HG03103 (cell line): ENCODE results near the gene CD300LG.
"Not testable (repeated sequence)": the region's sequence is repeated elsewhere in the genome, so short reads cannot be mapped to it uniquely, and the experiment has no call there.

Experiments
- ATAC-seq: cut with Tn5 transposase; IDR thresholded peaks from one replicate; pipeline ENCODE4 v1.9.1; 2021; ENCODE audit warnings: low read depth; ENCODE audit not compliant: unreplicated experiment

The CD300LG gene

DNA sequence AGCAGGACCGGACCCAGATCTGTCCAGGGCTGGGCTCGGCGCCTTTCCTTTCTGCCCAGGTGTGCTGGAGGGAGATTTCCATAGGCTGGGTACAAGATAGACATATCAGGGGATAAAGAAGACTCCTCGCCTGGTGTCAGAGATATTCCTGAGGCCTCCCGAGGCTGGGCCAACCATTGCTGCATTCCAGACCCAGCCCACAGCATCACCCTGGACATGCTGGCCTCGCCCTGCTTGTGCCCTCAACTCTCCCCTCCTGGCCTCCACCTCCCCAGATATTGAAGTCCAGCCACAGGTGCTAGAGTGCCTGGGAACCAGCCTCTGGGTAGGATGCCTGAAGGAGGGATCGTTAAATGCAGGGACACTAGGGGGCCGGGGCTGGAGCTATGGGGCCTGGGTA is 2.1 kb downstream of the CD300LG start:
- ATAC-seq: no peak

DNA sequence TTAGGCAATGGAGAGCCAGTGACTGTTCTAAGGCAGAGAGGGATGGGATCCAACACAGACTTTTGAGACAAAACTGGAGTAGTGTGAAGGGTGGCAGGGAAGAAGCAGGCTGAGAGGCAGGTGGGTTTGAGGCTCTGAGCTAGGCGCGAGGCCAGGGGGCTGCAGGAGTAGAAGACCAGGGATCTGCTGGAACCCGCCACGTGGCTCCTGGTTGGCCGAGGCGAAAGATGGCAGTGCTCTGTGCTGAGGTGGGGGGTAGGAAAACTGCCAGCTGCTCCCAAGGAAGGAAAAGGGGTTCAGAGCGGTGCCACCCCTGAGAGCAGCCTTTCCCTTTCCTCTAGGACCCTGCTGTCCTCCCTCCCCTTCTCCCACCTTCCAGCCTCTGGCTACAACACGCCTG is 5.6 kb downstream of the CD300LG start:
- ATAC-seq: no peak

DNA sequence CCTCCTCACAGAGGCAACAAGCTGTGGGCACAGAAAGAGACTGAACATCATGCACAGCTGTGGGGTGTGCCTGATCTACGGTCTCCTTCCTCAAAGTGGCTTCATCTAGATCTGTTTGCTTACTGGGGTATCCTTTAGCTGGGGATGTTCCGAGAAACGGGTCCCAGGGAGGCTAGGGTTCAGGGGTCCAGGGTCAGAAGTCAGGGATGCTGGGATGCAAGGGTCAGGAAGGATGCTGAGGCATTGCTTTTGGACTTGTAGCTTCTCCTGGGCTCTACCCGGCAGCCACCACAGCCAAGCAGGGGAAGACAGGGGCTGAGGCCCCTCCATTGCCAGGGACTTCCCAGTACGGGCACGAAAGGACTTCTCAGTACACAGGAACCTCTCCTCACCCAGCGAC is 6.6 kb downstream of the CD300LG start:
- no peak for ATAC-seq

DNA sequence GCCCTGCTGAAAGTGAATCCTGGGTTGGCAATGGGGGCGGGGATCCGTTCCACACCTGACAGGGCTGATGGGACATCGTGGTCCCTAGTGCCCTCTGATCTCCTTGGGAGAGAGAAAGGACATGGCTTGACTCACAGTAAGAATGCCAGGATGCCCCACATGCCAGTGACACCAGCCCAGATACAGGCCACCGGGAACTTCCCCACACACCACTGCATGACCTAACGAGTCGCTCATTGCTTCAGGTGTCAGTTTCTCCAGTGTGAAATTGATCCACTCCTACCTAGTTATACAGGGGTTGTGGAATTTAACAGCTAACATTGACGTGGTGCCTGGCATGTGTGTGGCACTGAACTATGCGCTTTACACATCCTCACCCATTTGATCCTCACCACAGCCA is 7.5 kb downstream of the CD300LG start:
- no peak for ATAC-seq

DNA sequence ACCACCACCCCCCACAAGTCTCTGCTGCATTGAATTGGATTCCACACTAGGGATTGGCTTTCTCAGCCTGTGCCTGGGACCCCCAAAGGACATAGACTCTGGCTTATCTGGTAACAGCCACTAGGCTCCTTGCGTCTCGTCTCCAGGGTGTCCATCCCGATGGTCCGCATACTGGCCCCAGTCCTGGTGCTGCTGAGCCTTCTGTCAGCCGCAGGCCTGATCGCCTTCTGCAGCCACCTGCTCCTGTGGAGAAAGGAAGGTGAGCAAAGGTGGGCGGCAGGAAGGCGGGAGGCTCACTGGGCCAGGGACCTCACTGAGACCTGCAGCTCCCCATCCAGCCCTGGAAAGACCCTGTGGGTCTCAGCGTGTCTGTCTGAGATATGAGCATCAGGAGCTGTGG is 8.1 kb downstream of the CD300LG start:
- no peak for ATAC-seq

DNA sequence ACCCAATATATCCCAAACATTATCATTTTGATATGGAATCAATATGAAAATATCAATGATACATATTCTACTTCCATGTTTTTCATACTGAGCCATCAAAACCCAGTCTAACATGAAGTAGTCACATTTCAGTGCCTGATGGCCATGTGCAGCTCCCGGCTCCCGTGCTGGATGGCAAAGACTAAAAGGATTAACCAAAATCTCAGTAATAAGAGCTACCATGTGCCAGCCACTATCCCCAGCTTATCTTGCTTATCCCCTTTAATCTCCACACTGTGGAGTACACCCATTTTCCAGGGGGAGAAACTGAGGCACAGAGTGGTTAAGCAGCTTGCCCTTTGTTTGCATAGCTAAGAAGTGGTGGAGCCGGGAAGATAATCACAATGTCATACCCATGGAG is 9.2 kb downstream of the CD300LG start:
- ATAC-seq: no peak

DNA sequence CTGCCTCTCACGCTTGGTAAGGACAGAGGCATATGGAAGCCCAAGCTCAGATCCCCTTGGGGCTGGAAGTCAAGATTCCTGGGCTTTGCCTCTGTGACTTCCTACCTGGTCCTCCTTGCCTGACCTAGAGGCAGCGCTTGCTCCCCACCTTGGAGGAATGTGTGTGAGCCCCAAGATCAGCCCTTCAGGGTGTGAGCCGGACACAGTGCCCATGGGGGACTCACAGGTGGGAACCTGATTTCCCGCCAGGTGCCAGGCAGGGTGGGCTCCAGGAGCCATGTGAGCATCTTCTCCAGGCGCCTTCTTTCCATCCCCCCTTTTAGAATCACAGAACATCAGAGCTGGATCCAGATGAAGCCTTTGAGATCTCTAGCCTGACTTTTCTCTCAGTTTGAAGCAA is 10.2 kb downstream of the CD300LG start:
- no peak for ATAC-seq

DNA sequence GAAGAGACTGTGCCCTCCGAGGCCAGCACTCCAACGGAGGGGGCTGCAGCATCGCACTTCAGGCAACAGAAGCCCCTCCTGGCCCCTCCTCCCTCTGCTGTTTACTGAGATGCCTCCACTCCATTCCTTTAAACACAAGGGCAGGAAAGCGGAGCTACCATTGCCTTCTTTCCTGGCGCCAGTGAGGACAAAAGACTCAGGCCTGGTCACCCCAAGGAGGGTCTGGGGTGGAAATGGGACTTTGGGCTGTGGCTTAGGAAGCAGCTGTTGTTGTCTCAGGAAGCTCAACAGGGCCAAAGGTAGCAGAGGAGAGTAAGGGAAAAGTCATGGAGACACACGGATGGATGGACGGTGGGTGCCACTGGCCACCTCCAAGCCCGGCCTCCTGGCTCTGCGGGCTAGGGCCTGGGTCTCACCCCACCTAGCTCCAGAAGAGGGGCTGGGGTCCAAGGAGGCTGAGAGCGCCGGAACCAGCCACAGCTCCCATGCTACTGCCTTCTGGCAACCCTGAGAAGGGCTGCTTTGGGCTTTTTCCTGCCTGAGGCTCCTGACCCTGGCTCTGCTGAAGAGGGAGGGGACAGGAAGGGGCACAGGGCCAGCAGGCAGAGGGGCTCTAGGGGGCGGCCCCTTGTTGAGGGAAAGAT is 11.1 kb downstream of the CD300LG start:
- no peak for ATAC-seq

DNA sequence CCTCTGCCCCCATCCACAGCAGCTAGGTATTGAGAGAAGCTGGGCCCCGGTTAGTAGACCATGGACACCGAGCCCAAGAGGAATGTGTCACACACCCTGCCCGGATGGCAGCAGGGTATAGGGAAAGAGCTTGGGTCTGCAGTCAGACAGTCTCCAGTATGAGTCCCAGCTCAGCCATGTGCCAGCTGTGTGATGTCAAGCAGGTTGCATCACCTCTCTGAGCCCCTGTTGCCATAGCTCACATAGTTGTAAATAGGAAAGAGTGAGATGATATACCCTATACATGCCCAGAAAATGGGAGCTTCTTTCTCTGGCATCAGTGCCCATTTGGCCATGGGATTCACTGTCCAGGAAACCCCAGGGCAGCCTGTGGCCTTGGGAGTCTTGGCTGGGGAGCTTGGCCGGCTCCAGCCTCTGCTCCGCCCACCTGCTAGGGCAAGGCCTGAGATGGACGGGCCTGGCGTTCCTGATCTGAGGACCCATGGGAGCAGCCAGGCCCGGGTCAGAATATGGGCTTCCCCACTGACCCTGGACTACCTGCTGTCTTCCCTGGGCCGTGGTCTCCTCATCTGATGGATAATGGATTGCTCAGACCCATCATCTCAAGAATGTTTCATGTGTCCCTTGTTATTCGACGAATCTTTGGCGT is 13.2 kb downstream of the CD300LG start:
- no peak for ATAC-seq

DNA sequence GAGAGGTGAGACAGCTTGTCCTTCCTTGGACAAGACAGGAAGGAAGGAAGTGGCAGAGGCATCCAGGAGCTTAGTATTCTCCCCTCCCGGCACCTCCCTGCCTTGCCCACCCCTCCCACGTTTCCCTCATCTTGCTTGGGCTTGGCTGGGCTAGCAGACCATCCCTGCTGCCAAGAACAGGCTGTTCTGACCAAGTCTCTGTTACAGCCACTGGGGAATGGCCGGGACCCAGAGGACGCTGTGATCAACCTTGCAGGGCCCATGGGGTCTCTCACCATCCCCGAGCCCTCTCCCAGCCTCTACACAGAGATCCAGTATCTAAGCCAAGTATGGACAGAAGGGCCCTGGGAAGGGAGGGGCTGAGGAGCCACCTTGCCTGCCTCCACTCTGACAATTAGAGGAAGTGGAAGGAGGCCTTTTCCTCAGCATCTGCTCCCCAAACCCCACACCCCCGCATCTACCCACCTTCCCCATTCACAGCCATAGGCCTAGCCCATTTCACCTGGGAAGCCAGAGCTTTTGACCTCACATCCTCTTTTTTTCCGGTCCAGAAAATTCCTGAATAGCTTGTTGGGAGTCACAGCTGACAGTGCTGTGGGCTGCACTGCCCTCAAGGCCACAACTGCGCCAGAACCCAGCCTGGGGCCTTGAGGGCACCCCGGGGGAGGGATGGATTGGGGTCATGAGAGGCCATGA is 14.1 kb downstream of the CD300LG start:
- no peak for ATAC-seq

DNA sequence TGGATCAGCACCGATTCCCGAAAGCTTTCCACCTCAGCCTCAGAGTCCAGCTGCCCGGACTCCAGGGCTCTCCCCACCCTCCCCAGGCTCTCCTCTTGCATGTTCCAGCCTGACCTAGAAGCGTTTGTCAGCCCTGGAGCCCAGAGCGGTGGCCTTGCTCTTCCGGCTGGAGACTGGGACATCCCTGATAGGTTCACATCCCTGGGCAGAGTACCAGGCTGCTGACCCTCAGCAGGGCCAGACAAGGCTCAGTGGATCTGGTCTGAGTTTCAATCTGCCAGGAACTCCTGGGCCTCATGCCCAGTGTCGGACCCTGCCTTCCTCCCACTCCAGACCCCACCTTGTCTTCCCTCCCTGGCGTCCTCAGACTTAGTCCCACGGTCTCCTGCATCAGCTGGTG is 15.0 kb downstream of the CD300LG start:
- no peak for ATAC-seq

DNA sequence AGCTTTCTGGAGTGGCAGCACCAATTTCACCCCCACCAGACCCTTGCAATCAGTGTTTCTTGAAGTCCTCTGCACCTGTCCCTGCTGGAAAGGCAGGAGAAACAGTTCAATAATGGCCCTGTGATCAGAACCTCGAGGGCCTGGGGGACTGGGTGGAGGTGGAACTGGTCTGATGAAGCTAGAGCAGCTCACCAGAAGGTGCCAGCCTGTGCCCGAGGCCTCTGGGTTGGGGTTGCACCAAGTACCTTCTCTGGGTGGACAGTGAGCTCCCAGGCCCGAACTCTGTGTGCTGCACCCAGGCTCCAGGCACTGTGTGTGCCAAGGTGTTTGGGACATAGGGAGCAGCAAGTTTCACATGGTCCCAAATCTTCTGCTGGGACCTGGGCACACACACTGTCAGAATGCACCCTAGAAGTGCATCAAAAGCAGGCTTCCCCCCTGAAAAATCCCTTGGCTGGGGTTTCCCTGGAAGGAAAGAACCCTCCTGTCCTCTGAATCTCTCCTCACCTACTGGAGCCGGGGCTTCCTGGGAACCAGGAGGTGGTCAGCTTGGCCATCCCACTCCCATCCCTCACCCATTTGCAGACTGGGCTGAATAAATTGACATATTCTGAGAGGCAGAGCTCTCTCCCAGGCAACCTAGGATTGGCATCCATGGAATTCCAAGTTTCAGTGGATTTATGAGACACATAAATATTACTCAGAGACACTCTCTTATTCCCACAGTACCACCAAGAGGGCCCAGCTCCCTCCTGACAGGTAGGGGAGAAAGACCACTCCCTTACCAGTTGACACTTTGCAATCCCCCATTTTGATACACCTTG is 17.4 kb downstream of the CD300LG start:
- ATAC-seq: no peak

DNA sequence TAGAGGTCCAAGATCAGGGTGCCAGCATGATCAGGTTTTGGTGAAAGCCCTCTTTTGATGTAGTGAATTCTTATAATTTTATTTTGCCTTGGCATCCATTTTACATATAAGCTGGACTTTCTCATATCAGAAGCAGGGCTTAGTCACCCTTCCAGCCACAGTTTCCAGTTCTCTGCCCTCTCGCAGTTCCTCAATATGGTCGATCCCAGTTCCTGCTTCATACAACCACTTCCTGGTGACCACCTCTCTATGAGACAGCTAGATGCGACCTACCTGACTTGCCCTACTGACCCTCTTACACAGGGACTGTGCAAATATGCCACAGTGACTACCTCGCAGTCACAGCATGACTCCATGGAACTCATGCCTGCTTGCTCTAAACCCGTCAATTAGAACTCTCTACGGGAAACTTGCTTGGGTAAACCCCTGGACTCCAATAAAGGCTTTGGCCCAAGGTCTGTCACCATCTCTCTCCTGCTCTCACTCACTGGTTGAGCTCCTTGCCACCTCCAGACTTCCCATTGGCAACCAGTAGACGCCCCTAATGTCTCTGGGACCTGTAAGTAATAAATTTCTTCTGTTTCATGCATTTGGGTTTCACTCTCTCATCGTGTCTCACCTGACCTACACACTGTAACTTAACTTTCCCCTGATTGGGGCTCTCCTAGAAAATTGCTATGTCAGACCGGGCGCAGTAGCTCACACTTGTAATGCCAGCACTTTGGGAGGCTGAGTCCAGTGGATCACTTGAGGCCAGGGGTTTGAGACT is 21.4 kb downstream of the CD300LG start:
- no peak for ATAC-seq

DNA sequence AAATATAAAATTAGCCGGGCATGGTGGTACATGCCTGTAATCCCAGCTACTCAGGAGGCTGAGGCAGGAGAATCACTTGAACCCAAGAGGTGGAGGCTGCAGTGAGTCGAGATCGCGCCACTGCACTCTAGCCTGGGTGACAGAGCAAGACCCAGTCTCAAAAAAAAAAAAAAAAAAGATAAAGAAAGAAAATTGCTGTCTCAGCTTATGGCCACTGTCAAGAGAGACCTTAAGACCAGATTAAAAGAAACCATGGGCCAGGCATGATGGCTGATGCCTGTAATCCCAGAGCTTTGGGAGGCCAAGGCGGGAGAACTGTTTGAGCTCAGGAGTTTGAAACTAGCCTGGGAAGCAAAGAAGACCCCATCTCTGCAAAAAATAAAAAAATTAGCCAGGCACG is 22.1 kb downstream of the CD300LG start:
- not testable (repeated sequence) for ATAC-seq

DNA sequence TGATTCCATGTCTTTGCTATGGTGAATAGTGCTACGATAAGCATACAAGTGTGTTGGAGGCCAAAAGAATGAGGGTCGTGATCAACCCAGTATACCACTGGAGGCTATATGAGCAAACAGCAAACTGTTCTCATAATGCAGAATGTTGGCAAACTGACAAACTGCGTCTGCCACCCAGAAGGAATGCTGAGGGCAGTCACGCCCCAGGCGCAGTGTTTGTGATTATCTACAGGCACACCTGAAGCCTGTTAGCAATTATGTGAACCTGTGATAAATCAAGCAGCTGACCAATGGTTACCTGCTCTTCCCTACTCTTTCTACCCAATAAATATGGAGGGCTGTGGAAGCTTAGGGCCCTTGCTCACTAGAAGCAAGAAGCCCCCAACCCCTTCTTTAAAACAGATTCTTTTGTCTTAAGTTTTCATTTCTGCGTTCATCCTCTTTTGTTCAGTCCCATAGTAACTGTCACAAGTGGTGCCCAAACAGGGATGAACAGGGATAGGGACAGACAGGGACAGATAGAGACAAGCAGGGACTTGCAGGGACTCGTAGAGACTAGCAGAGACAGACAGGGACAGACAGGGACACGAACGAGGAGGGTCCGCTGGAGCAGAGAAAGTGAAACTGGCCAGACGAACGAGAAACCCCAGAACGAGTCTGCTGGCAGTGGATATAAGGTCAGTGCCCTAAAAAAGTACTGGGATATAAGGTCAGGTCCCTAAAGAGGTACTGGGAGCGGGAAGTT is 25.1 kb downstream of the CD300LG start:
- no peak for ATAC-seq

DNA sequence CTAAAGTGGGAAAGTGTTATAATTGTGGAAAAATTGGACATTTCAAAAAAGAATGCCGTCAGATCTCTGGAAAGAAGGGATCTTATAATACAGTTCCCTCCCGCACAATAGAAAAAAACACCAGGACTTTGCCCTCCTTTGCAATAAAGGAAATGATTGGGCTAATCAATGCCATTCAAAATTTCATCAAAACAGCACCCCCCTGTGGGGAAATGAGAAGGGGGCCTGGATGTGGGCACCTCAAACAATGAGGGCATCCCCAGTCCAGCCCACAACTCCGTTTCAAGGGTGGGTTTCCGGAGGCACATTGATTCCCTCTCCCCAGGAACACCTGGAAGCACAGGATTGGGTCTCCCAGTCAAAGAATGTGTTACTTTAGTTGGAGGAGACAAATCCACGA is 26.1 kb downstream of the CD300LG start:
- no peak for ATAC-seq

DNA sequence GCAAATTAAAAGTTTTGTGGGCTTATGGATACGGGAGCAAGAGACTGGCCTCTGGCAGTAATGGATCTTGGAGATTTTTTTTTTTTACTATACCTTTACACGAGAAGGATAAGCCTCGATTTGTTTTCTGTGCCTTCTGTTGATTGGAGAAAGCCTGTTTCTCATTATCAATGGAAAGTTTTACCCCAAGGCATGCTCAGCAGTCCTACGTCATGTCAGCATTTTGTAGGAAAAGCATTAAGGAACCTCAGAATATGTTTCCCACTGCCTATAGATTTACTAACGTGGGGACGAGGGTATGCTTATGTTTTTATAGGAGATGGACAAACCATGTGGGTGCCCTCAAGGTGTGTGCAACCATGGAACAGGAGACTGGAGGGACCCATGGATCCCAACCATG is 26.8 kb downstream of the CD300LG start:
- no peak for ATAC-seq

DNA sequence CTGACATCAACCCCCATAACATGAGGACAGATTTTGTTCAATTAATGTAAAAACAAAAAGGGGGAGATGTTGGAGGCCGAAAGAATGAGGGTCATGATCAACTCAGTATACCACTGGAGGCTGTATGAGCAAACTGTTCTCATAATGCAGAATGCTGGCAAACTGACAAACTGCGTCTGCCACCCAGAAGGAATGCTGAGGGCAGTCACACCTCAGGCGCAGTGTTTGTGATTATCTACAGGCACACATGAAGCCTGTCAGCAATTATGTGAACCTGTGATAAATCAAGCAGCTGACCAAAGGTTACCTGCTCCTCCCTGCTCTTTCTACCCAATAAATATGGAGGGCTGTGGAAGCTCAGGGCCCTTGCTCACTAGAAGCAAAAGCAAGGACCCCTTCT is 27.3 kb downstream of the CD300LG start:
- no peak for ATAC-seq

DNA sequence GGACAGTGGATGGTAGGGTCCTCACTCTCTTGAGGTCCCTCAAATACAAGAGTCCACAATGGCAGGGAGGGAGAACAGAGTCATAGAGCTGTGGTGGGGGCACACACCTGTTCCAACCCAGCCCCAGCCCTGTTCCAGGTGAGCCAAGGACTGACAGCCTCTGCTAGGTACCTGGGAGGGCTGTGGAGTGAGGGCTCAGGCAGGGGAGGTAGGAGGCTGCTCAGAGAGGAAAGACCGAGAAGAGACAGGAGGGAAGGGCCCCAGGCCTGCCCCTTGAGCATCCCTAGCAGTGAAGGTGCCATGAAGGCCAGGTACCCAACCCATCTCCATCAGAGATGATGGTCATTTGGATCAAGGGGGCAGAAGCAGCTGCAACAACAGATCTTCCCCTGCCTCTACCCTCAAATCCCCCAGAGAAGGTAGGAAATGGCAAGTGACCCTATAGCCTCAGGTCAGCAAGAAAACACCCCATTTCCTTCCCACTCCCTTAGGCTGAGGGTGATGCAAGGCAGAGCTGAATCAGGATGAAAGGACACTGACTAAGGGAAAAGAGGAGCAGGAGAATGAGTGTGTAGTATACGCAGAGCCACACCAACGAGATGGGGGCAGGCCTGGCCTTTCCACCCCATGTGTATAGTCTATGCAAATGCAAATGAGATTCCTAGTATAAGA is 28.6 kb downstream of the CD300LG start:
- no peak for ATAC-seq
